ENCODE measurements around the gene TMTC2.

The TMTC2 gene

GRCh38 chr12:82970614-82971013 lies 283.9 kb downstream of the TMTC2 start:
- no peak overlapping the region for H3K27ac ChIP-seq (ENCODE audit: low read length)
- H3K27me3 ChIP-seq (ENCODE audit: insufficient read depth, low read length): no peaks in the 10 kb centered on the region
- H3K4me1 ChIP-seq (ENCODE audit: insufficient read depth, low read length): no peaks in the 10 kb centered on the region
- H3K4me3 ChIP-seq (ENCODE audit: low read length): no peak overlapping the region
- H3K9me3 ChIP-seq (ENCODE audit: insufficient read depth, low read depth, low read length): no peaks in the 10 kb centered on the region
- no peak overlapping the region for H3K9ac ChIP-seq (ENCODE audit: low read depth, low read length)
- no peaks in the 10 kb centered on the region for H3K36me3 ChIP-seq (ENCODE audit: insufficient read depth, low read depth, low read length)

GRCh38 chr12:82971584-82971983 lies 284.9 kb downstream of the TMTC2 start:
- no peak overlapping the region for H3K9ac ChIP-seq (ENCODE audit: low read depth, low read length)
- H3K27me3 ChIP-seq (ENCODE audit: insufficient read depth, low read length): no peaks in the 10 kb centered on the region
- H3K36me3 ChIP-seq (ENCODE audit: insufficient read depth, low read depth, low read length): no peaks in the 10 kb centered on the region
- no peaks in the 10 kb centered on the region for H3K4me1 ChIP-seq (ENCODE audit: insufficient read depth, low read length)
- H3K4me3 ChIP-seq (ENCODE audit: low read length): no peak overlapping the region
- no peak overlapping the region for H3K27ac ChIP-seq (ENCODE audit: low read length)
- no peaks in the 10 kb centered on the region for H3K9me3 ChIP-seq (ENCODE audit: insufficient read depth, low read depth, low read length)

- Histone ChIP-seq H3K4me1 (ENCODE audit: insufficient read depth, low read length) (no peaks in the 10 kb centered on the region), H3K27me3 (ENCODE audit: insufficient read depth, low read length) (no peaks in the 10 kb centered on the region), H3K36me3 (ENCODE audit: insufficient read depth, low read depth, low read length) (no peaks in the 10 kb centered on the region), H3K27ac (ENCODE audit: low read length) (no peak overlapping the region), H3K9me3 (ENCODE audit: insufficient read depth, low read depth, low read length) (no peaks in the 10 kb centered on the region), H3K9ac (ENCODE audit: low read depth, low read length) (no peak overlapping the region), H3K4me3 (ENCODE audit: low read length) (no peak overlapping the region)
These were observed 285.9 kb downstream of the TMTC2 start for GRCh38 chr12:82972624-82973023.

- Histone ChIP-seq H3K36me3 (ENCODE audit: insufficient read depth, low read depth, low read length) (no peaks in the 10 kb centered on the region), H3K4me1 (ENCODE audit: insufficient read depth, low read length) (no peaks in the 10 kb centered on the region), H3K9ac (ENCODE audit: low read depth, low read length) (no peak overlapping the region), H3K4me3 (ENCODE audit: low read length) (no peak overlapping the region), H3K9me3 (ENCODE audit: insufficient read depth, low read depth, low read length) (no peaks in the 10 kb centered on the region), H3K27me3 (ENCODE audit: insufficient read depth, low read length) (no peaks in the 10 kb centered on the region), H3K27ac (ENCODE audit: low read length) (no peak overlapping the region)
These were observed 286.9 kb downstream of the TMTC2 start for GRCh38 chr12:82973592-82973991.

GRCh38 chr12:82981150-82981549 lies 294.4 kb downstream of the TMTC2 start:
- no peaks in the 10 kb centered on the region for H3K27me3 ChIP-seq (ENCODE audit: insufficient read depth, low read length)
- H3K9ac ChIP-seq (ENCODE audit: low read depth, low read length): no peak overlapping the region
- no peak overlapping the region for H3K4me3 ChIP-seq (ENCODE audit: low read length)
- H3K36me3 ChIP-seq (ENCODE audit: insufficient read depth, low read depth, low read length): no peaks in the 10 kb centered on the region
- no peaks in the 10 kb centered on the region for H3K9me3 ChIP-seq (ENCODE audit: insufficient read depth, low read depth, low read length)
- H3K4me1 ChIP-seq (ENCODE audit: insufficient read depth, low read length): no peaks in the 10 kb centered on the region
- no peak overlapping the region for H3K27ac ChIP-seq (ENCODE audit: low read length)

- Histone ChIP-seq H3K4me1 (ENCODE audit: insufficient read depth, low read length) (no peaks in the 10 kb centered on the region), H3K27ac (ENCODE audit: low read length) (no peak overlapping the region), H3K9ac (ENCODE audit: low read depth, low read length) (no peak overlapping the region), H3K27me3 (ENCODE audit: insufficient read depth, low read length) (no peaks in the 10 kb centered on the region), H3K9me3 (ENCODE audit: insufficient read depth, low read depth, low read length) (no peaks in the 10 kb centered on the region), H3K36me3 (ENCODE audit: insufficient read depth, low read depth, low read length) (no peaks in the 10 kb centered on the region), H3K4me3 (ENCODE audit: low read length) (no peak overlapping the region)
These were observed 307.4 kb downstream of the TMTC2 start for GRCh38 chr12:82994117-82994516.

- Histone ChIP-seq H3K9me3 (ENCODE audit: insufficient read depth, low read depth, low read length) (no peaks in the 10 kb centered on the region), H3K9ac (ENCODE audit: low read depth, low read length) (no peak overlapping the region), H3K4me3 (ENCODE audit: low read length) (no peak overlapping the region), H3K27ac (ENCODE audit: low read length) (no peak overlapping the region), H3K36me3 (ENCODE audit: insufficient read depth, low read depth, low read length) (no peaks in the 10 kb centered on the region), H3K4me1 (ENCODE audit: insufficient read depth, low read length) (no peaks in the 10 kb centered on the region), H3K27me3 (ENCODE audit: insufficient read depth, low read length) (no peaks in the 10 kb centered on the region)
These were observed 309.6 kb downstream of the TMTC2 start for GRCh38 chr12:82996168-82996812.

- Histone ChIP-seq H3K9ac (ENCODE audit: low read depth, low read length) (no peak overlapping the region), H3K4me3 (ENCODE audit: low read length) (no peak overlapping the region), H3K9me3 (ENCODE audit: insufficient read depth, low read depth, low read length) (no peaks in the 10 kb centered on the region)
These were observed 311.8 kb downstream of the TMTC2 start for GRCh38 chr12:82998509-82998908.

GRCh38 chr12:83003026-83003425 lies 316.3 kb downstream of the TMTC2 start:
- H3K27ac ChIP-seq (ENCODE audit: low read length): no peak overlapping the region
- no peaks in the 10 kb centered on the region; the same call in 1 of the 2 replicates for H3K36me3 ChIP-seq (ENCODE audit: insufficient read depth, low read depth, low read length)
- no peak overlapping the region for H3K9ac ChIP-seq (ENCODE audit: low read depth, low read length)

More at GRCh38 chr12:82998509-82998908, 311.8 kb downstream of the TMTC2 start:
- Histone ChIP-seq H3K36me3 (ENCODE audit: insufficient read depth, low read depth, low read length) (no peaks in the 10 kb centered on the region), H3K27me3 (ENCODE audit: insufficient read depth, low read length) (no peaks in the 10 kb centered on the region), H3K27ac (ENCODE audit: low read length) (no peak overlapping the region), H3K4me1 (ENCODE audit: insufficient read depth, low read length) (peaks cover 6% of the 10 kb centered on the region; the same call in 1 of the 2 replicates)

GRCh38 chr12:83005534-83006197 lies 319.0 kb downstream of the TMTC2 start:
- H3K9ac ChIP-seq (ENCODE audit: low read depth, low read length): no peak overlapping the region
- H3K36me3 ChIP-seq (ENCODE audit: insufficient read depth, low read depth, low read length): peaks cover 10% of the 10 kb centered on the region
- peaks cover 13% of the 10 kb centered on the region for H3K4me1 ChIP-seq (ENCODE audit: insufficient read depth, low read length)
- no peak overlapping the region for H3K4me3 ChIP-seq (ENCODE audit: low read length)
- H3K27ac ChIP-seq (ENCODE audit: low read length): no peak overlapping the region
- no peaks in the 10 kb centered on the region for H3K27me3 ChIP-seq (ENCODE audit: insufficient read depth, low read length)
- peaks cover 29% of the 10 kb centered on the region for H3K9me3 ChIP-seq (ENCODE audit: insufficient read depth, low read depth, low read length)

More at GRCh38 chr12:83003026-83003425, 316.3 kb downstream of the TMTC2 start:
- H3K27me3 ChIP-seq (ENCODE audit: insufficient read depth, low read length): no peaks in the 10 kb centered on the region
- peaks cover 13% of the 10 kb centered on the region for H3K4me1 ChIP-seq (ENCODE audit: insufficient read depth, low read length)
- H3K9me3 ChIP-seq (ENCODE audit: insufficient read depth, low read depth, low read length): 0 out of 2 replicates have a peak, but pooled peaks cover 4% of the 10 kb centered on the region
- H3K4me3 ChIP-seq (ENCODE audit: low read length): no peak overlapping the region

- H3K27me3 ChIP-seq (ENCODE audit: insufficient read depth, low read length): no peaks in the 10 kb centered on the region
- H3K9ac ChIP-seq (ENCODE audit: low read depth, low read length): no peak overlapping the region
- H3K4me1 ChIP-seq (ENCODE audit: insufficient read depth, low read length): peaks cover 6% of the 10 kb centered on the region
- H3K27ac ChIP-seq (ENCODE audit: low read length): no peak overlapping the region
- H3K4me3 ChIP-seq (ENCODE audit: low read length): no peak overlapping the region
- peaks cover 10% of the 10 kb centered on the region for H3K36me3 ChIP-seq (ENCODE audit: insufficient read depth, low read depth, low read length)
- peaks cover 40% of the 10 kb centered on the region for H3K9me3 ChIP-seq (ENCODE audit: insufficient read depth, low read depth, low read length)
These were observed 322.0 kb downstream of the TMTC2 start for GRCh38 chr12:83008703-83009102.

- H3K9ac ChIP-seq (ENCODE audit: low read depth, low read length): no peak overlapping the region
- no peak overlapping the region for H3K4me3 ChIP-seq (ENCODE audit: low read length)
- H3K9me3 ChIP-seq (ENCODE audit: insufficient read depth, low read depth, low read length): peaks cover 40% of the 10 kb centered on the region
- no peaks in the 10 kb centered on the region for H3K27me3 ChIP-seq (ENCODE audit: insufficient read depth, low read length)
- H3K36me3 ChIP-seq (ENCODE audit: insufficient read depth, low read depth, low read length): peaks cover 10% of the 10 kb centered on the region
- no peak overlapping the region for H3K27ac ChIP-seq (ENCODE audit: low read length)
- H3K4me1 ChIP-seq (ENCODE audit: insufficient read depth, low read length): no peaks in the 10 kb centered on the region
These were observed 323.6 kb downstream of the TMTC2 start for GRCh38 chr12:83010169-83010804.

Measured in iPS-20b (cell line).